ENCODE data around the gene ELP5. TPM values are rescaled to one million over a fixed set of nuclear protein-coding genes. Genes with fewer than 3 reads are reported as not detected.

Gene ELP5
- total RNA-seq, 1 experiment from 2014 or later = 25.5 TPM

- no peak for DNase-seq (ENCODE audit: low read depth)
Measured at GRCh38 chr17:7229504-7229903, 22.5 kb upstream of the ELP5 start.

GRCh38 chr17:7232114-7232513, 19.9 kb upstream of the ELP5 start:
- no peak for DNase-seq (ENCODE audit: low read depth)
- in situ Hi-C loops (cut with HindIII; ENCODE audit: low pct_unique_long_range_greater_than_20kb, low sequenced_read_pairs) = no loop called here

More at GRCh38 chr17:7229504-7229903, 22.5 kb upstream of the ELP5 start:
- in situ Hi-C loops (cut with HindIII; ENCODE audit: low pct_unique_long_range_greater_than_20kb, low sequenced_read_pairs) = no loop called here

- in situ Hi-C loops (cut with HindIII; ENCODE audit: low pct_unique_long_range_greater_than_20kb, low sequenced_read_pairs) = no loop called here
Measured at GRCh38 chr17:7233701-7234082, 18.3 kb upstream of the ELP5 start.

GRCh38 chr17:7234083-7234951, 17.7 kb upstream of the ELP5 start, which contains the start of gene DVL2:
DVL2 (minus strand) TSS chr17:7234517; CDS start chr17:7234262, 255 bp downstream.
- DNase-seq (ENCODE audit: low read depth) = peak; percentile 85
- in situ Hi-C loops (cut with HindIII; ENCODE audit: low pct_unique_long_range_greater_than_20kb, low sequenced_read_pairs) = no loop called here

More at GRCh38 chr17:7233701-7234082, 18.3 kb upstream of the ELP5 start:
- DNase-seq (ENCODE audit: low read depth) = no peak

- in situ Hi-C loops (cut with HindIII; ENCODE audit: low pct_unique_long_range_greater_than_20kb, low sequenced_read_pairs) = no loop called here
Measured at GRCh38 chr17:7235693-7236665, 16.0 kb upstream of the ELP5 start.

GRCh38 chr17:7236808-7237207, 15.2 kb upstream of the ELP5 start:
- DNase-seq (ENCODE audit: low read depth) = no peak
- in situ Hi-C loops (cut with HindIII; ENCODE audit: low pct_unique_long_range_greater_than_20kb, low sequenced_read_pairs) = no loop called here

More at GRCh38 chr17:7235693-7236665, 16.0 kb upstream of the ELP5 start:
- no peak for DNase-seq (ENCODE audit: low read depth)

GRCh38 chr17:7237266-7237760, 14.7 kb upstream of the ELP5 start:
- DNase-seq (ENCODE audit: low read depth) = no peak
- in situ Hi-C loops (cut with HindIII; ENCODE audit: low pct_unique_long_range_greater_than_20kb, low sequenced_read_pairs) = no loop called here

GRCh38 chr17:7237761-7238419, 14.1 kb upstream of the ELP5 start:
- in situ Hi-C loops (cut with HindIII; ENCODE audit: low pct_unique_long_range_greater_than_20kb, low sequenced_read_pairs) = no loop called here
- DNase-seq (ENCODE audit: low read depth) = peak; percentile 38

- in situ Hi-C loops (cut with HindIII; ENCODE audit: low pct_unique_long_range_greater_than_20kb, low sequenced_read_pairs) = no loop called here
- no peak for DNase-seq (ENCODE audit: low read depth)
Measured at GRCh38 chr17:7238420-7239090, 13.5 kb upstream of the ELP5 start.

GRCh38 chr17:7239091-7240027, 12.7 kb upstream of the ELP5 start, which contains the start of gene PHF23:
PHF23 (minus strand) TSS chr17:7239457; CDS start chr17:7239279, 178 bp downstream.
- in situ Hi-C loops (cut with HindIII; ENCODE audit: low pct_unique_long_range_greater_than_20kb, low sequenced_read_pairs) = no loop called here
- peak; percentile 100 for DNase-seq (ENCODE audit: low read depth)

GRCh38 chr17:7240375-7240774, 11.6 kb upstream of the ELP5 start:
- no peak for DNase-seq (ENCODE audit: low read depth)
- in situ Hi-C loops (cut with HindIII; ENCODE audit: low pct_unique_long_range_greater_than_20kb, low sequenced_read_pairs) = no loop called here

- DNase-seq (ENCODE audit: low read depth) = no peak
- in situ Hi-C loops (cut with HindIII; ENCODE audit: low pct_unique_long_range_greater_than_20kb, low sequenced_read_pairs) = no loop called here
Measured at GRCh38 chr17:7241090-7241733, 10.8 kb upstream of the ELP5 start.

- in situ Hi-C loops (cut with HindIII; ENCODE audit: low pct_unique_long_range_greater_than_20kb, low sequenced_read_pairs) = no loop called here
- peak; percentile 82 for DNase-seq (ENCODE audit: low read depth)
Measured at GRCh38 chr17:7241783-7242716, 10.0 kb upstream of the ELP5 start, which contains the start of gene GABARAP. GABARAP (minus strand) TSS chr17:7242449; CDS start chr17:7242330, 119 bp downstream.

GRCh38 chr17:7242717-7243452, 9.1 kb upstream of the ELP5 start:
- in situ Hi-C loops (cut with HindIII; ENCODE audit: low pct_unique_long_range_greater_than_20kb, low sequenced_read_pairs) = no loop called here
- peak; percentile 90 for DNase-seq (ENCODE audit: low read depth)

GRCh38 chr17:7243453-7243729, 8.6 kb upstream of the ELP5 start:
- in situ Hi-C loops (cut with HindIII; ENCODE audit: low pct_unique_long_range_greater_than_20kb, low sequenced_read_pairs) = no loop called here

More at GRCh38 chr17:7243453-7243729, 8.6 kb upstream of the ELP5 start:
- no peak for DNase-seq (ENCODE audit: low read depth)
